OCI-LY1 (cell line): ENCODE results near the gene RNF112.

Experiments used
- CTCF ChIP-seq: fragments of 200-600 bp; sonication (generic), shearing (Covaris generic); IDR thresholded peaks from 2 replicates; pipeline ENCODE4 v1.5.1; 2017; ENCODE audit warnings: mild to moderate bottlenecking, antibody characterized with exemption, low read length, moderate library complexity, mixed read lengths
- EZH2 ChIP-seq: fragments of 200-600 bp; sonication (generic), shearing (Covaris generic); IDR thresholded peaks from 2 replicates; pipeline ENCODE4 v1.8.0; 2017; ENCODE audit warnings: borderline replicate concordance, mixed run types, mild to moderate bottlenecking, antibody characterized with exemption, low read length, moderate library complexity, mixed read lengths

DNA sequence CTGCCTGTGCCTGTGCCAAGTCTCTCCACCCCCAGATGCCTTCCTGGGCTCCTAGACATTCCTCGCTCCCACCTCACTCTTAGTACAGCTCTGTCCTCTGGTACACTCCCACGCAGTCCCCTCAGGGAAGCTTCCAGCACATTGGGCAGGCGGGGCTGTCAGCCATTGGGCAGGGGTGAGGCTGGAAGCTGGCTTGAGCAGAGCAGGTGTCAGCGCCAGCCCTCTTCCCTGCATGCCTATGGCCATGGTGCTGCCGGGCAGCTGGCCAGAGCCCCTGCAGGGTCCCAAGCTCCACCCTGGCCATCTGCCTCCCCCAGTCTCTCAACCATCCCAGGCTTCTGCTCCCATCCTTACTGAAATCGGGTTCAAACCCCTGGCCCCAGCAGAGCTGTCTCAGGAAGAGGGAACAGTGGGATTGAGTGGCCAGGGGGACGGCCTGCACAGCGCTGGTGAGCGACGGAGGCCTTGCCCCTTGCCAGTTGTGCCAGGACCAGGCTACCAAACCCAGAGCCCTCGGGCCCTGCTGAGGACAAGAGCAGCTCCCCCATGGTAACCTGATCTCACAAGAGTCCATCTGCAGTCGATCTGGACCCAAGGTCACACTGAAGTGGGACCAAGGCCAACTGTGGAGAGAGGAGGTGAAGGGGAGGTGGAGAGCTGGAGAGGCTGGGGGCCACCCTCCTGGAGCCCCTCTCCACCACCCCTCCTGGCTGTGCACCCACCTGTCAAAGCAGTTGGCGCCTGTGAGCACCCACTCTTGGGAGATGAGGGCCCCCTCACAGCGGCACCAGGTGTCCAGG is 46.1 kb upstream of the RNF112 start:
- TF ChIP-seq CTCF (no peak), EZH2 (no peak)
